Pancreas (tissue), 10 donors: ENCODE measurements around the gene RANGRF. TPM values are rescaled to one million over a fixed set of nuclear protein-coding genes. Genes with fewer than 3 reads are reported as not detected.

Experiments used
- ATAC-seq, 4 donors: fragments of 200-7000 bp; cut with Tn5 transposase; one replicate each; pipeline versions ENCODE4 v1.8.0 to v1.9.1; 2020; ENCODE audit warnings: mild to moderate bottlenecking in 4 of 4, moderate library complexity in 4 of 4
- DNase-seq, 6 donors: peaks; one replicate each; pipeline ENCODE4 v3.0.0-alpha.2; 2020
- FAIRE-seq: peaks from 2 replicates; lab custom pipeline; 2012; peaks lifted over from hg19 to GRCh38; lab: Jason Lieb, UNC
- H3K27ac ChIP-seq, 4 donors: fragments of 200-600 bp; sonication (generic); 1 replicate in 3 of 4; 2 replicates in 1 of 4; pipeline versions ENCODE4 v1.5.0 to v1.8.0; 2020
- H3K27me3 ChIP-seq, 4 donors: fragments of 200-600 bp; one replicate each; pipeline ENCODE4 v1.8.0; 2021
- H3K36me3 ChIP-seq, 3 donors: fragments of 200-600 bp; sonication (generic) in 1 of 3; one replicate each; pipeline versions ENCODE4 v1.5.0 to v1.8.0; 2020 to 2021
- H3K4me1 ChIP-seq, 3 donors: fragments of 200-600 bp; one replicate each; pipeline ENCODE4 v1.8.0; 2021
- H3K4me3 ChIP-seq, 4 donors: fragments of 200-600 bp; sonication (generic) in 2 of 4; one replicate each; pipeline versions ENCODE4 v1.5.0 to v1.8.0; 2020 to 2021
- H3K9me3 ChIP-seq, 4 donors: fragments of 200-600 bp; one replicate each; pipeline ENCODE4 v1.8.0; 2021
- CTCF ChIP-seq, 4 donors: fragments of 200-600 bp; sonication (generic) in 3 of 4; IDR thresholded peaks; one replicate each; pipeline versions ENCODE4 v1.5.0 to v1.8.0; 2021; ENCODE audit warnings: antibody characterized with exemption in 4 of 4
- WGBS, 2 donors: extraction: QIAGEN DNeasy Blood & Tissue Kit; methylation state at CpG; one replicate each; pipeline ENCODE4 v1.1.7; 2013; 5-methylcytosine and 5-hydroxymethylcytosine counted together
- intact Hi-C, 3 donors: fragments of 100-400 bp; cut with DNase I; formaldehyde crosslinking; loops; one replicate each; pipeline versions ENCODE4 v1.11.1 to v1.14.2; 2022
- polyA plus RNA-seq, 2 donors: library from polyadenylated mRNA; stranded (reverse); fragments of 200-250 nt; gene quantifications; one replicate each; pipeline ENCODE4 v1.2.3, GENCODE V29; 2013
- total RNA-seq, 6 donors: library from RNA; stranded (reverse); fragmentation: NEBNext Ultra II Directional in 4 of 6; extraction: Animal tissue kit (Norgen Biotek cat#: 25700) in 4 of 6; gene quantifications; one replicate each; pipeline versions ENCODE4 v1.2.1 to v1.2.4, GENCODE V29; 2021 to 2023
- donor health status: healthy with polysubstance abuse.
- donor health status: DM: no; HTN: no; CAD: no; lungs with moderate emphysema.
- donor health status: DM: no; HTN: no; CAD: no.
- donor health status: control.
- donor health status: control.
- donor health status: Bipolar disorder and iron deficiency.
- donor health status: DM: yes; HTN: yes; CAD: no.
- donor health status: DM: no; HTN: no; CAD: no.
- donor health status: DM: no; HTN: no; CAD: no.
- donor health status: DM: yes; HTN: yes; CAD: no.

RANGRF gene
- total and polyA plus RNA-seq, 8 donors = 2.8 to 27.4 (median 7.1) TPM

- WGBS, 2 donors = 70 to 78% methylated on average over 6 of the region's 6 CpGs
- no peak for TF ChIP-seq CTCF (IDR thresholded peaks at IDR 0.05)
- no peaks in the 10 kb centered on the region for H3K9me3 ChIP-seq
- intact Hi-C loops = no loop called here
- DNase-seq (no peak), FAIRE-seq (no peak), ATAC-seq (no peak)
- H3K4me3 ChIP-seq = no peak overlapping the region
- H3K4me1 ChIP-seq = no peaks in the 10 kb centered on the region
- no peak overlapping the region for H3K27ac ChIP-seq
- H3K27me3 ChIP-seq = no peaks in the 10 kb centered on the region
- no peaks in the 10 kb centered on the region for H3K36me3 ChIP-seq
These were observed 32.5 kb downstream of the RANGRF start for GRCh38 chr17:8320990-8321389.

GRCh38 chr17:8322061-8322460, 33.6 kb downstream of the RANGRF start:
- FAIRE-seq (no peak), ATAC-seq (no peak), DNase-seq (no peak)
- H3K36me3 ChIP-seq = no peaks in the 10 kb centered on the region
- 77 to 88% methylated on average over 8 of the region's 8 CpGs for WGBS, 2 donors
- H3K4me1 ChIP-seq = peaks cover 0 to under 1% (median 0%) of the 10 kb centered on the region in 3 donors
- H3K27me3 ChIP-seq = peaks cover 0 to under 1% (median 0%) of the 10 kb centered on the region in 4 donors
- H3K4me3 ChIP-seq = no peak overlapping the region
- no peaks in the 10 kb centered on the region for H3K9me3 ChIP-seq
- H3K27ac ChIP-seq = no peak overlapping the region
- TF ChIP-seq CTCF (IDR thresholded peaks at IDR 0.05) = no peak
- intact Hi-C loops = no loop called here

- Histone ChIP-seq H3K27me3 (peaks cover 0 to 3% (median 0%) of the 10 kb centered on the region in 4 donors), H3K4me1 (peaks cover 0 to 4% (median 0%) of the 10 kb centered on the region in 3 donors), H3K4me3 (no peak overlapping the region), H3K9me3 (no peaks in the 10 kb centered on the region), H3K36me3 (no peaks in the 10 kb centered on the region), H3K27ac (no peak overlapping the region)
- no peak for FAIRE-seq
- intact Hi-C loops = no loop called here
- WGBS, 2 donors = 70 to 76% methylated on average over 5 of the region's 5 CpGs
- no peak for TF ChIP-seq CTCF (IDR thresholded peaks at IDR 0.05)
- no peak for ATAC-seq
- DNase-seq = no peak
These were observed 35.7 kb downstream of the RANGRF start for GRCh38 chr17:8324132-8324531.

- ATAC-seq (no peak), FAIRE-seq (no peak), DNase-seq (no peak)
- intact Hi-C loops = no loop called here
- 68 to 71% methylated on average over 5 of the region's 5 CpGs for WGBS, 2 donors
- Histone ChIP-seq H3K27me3 (peaks cover 0 to 3% (median 0%) of the 10 kb centered on the region in 4 donors), H3K4me3 (no peak overlapping the region), H3K27ac (no peak overlapping the region), H3K9me3 (no peaks in the 10 kb centered on the region), H3K36me3 (no peaks in the 10 kb centered on the region), H3K4me1 (peaks cover 0 to 4% (median 0%) of the 10 kb centered on the region in 3 donors)
- no peak for TF ChIP-seq CTCF (IDR thresholded peaks at IDR 0.05)
These were observed 36.5 kb downstream of the RANGRF start for GRCh38 chr17:8324923-8325322.

GRCh38 chr17:8326511-8327302, 38.2 kb downstream of the RANGRF start:
- ATAC-seq = peak; percentile 43 to 87 (median 79)
- peak in 5 of 6 donors; percentile 13 to 79 (median 43) for DNase-seq
- H3K4me3 ChIP-seq = peak overlapping the region; percentile 8 to 35 (median 22)
- no peaks in the 10 kb centered on the region for H3K9me3 ChIP-seq
- no peak for FAIRE-seq
- no peak overlapping the region for H3K27ac ChIP-seq
- WGBS, 2 donors = 6 to 9% methylated on average over 47 to 48 of the region's 48 CpGs
- H3K36me3 ChIP-seq = no peaks in the 10 kb centered on the region
- TF ChIP-seq CTCF (IDR thresholded peaks at IDR 0.05) = no peak
- H3K4me1 ChIP-seq = peaks cover 0 to 4% (median 0%) of the 10 kb centered on the region in 3 donors
- peaks cover 0 to 3% (median 0%) of the 10 kb centered on the region in 4 donors for H3K27me3 ChIP-seq
- intact Hi-C loops = no loop called here
